Chondrocyte (in vitro differentiated cells): Measurements from ENCODE around the gene COG2. TPM values are rescaled to one million over a fixed set of nuclear protein-coding genes. Genes with fewer than 3 reads are reported as not detected.
"Not testable (repeated sequence)": the region's sequence is repeated elsewhere in the genome, so short reads cannot be mapped to it uniquely, and the experiment has no call there.

Experiments
- DNase-seq: peaks from one replicate; pipeline ENCODE4 v3.0.0; 2021; ENCODE audit warnings: mixed read lengths, low spot score
- H3K27ac Mint-ChIP-seq: one replicate; pipeline ENCODE4 v1.8.0; 2021; ENCODE audit warnings: mild to moderate bottlenecking, moderate library complexity, mixed read lengths; ENCODE audit not compliant: unreplicated experiment
- H3K27me3 Mint-ChIP-seq: 2 replicates; pipeline ENCODE4 v1.8.0; 2021; ENCODE audit warnings: low read depth, mixed read lengths
- H3K36me3 Mint-ChIP-seq: 2 replicates; pipeline ENCODE4 v1.8.0; 2021; ENCODE audit warnings: low read depth, mixed read lengths
- H3K4me1 Mint-ChIP-seq: 2 replicates; pipeline ENCODE4 v1.8.0; 2021; ENCODE audit warnings: low read depth, mild to moderate bottlenecking, mixed read lengths
- H3K4me3 Mint-ChIP-seq: one replicate; pipeline ENCODE4 v1.8.0; 2021; ENCODE audit warnings: mild to moderate bottlenecking, moderate library complexity, mixed read lengths; ENCODE audit not compliant: unreplicated experiment
- H3K9me3 Mint-ChIP-seq: 2 replicates; pipeline ENCODE4 v1.8.0; 2021; ENCODE audit warnings: low read depth, mixed read lengths
- total RNA-seq: library from RNA; stranded (reverse); gene quantifications from 3 replicates; pipeline ENCODE4 v1.2.1, GENCODE V29; 2021
- TF ChIP-seq, protein P1 (sequence below): fragments of 200-600 bp; sonication (generic); IDR thresholded peaks from 2 replicates; pipeline ENCODE4 v1.5.0; 2021; ENCODE audit warnings: antibody characterized with exemption, mild to moderate bottlenecking, moderate library complexity

COG2 gene
- total RNA-seq, 1 donor from 2014 or later = 24.1 TPM

DNA sequence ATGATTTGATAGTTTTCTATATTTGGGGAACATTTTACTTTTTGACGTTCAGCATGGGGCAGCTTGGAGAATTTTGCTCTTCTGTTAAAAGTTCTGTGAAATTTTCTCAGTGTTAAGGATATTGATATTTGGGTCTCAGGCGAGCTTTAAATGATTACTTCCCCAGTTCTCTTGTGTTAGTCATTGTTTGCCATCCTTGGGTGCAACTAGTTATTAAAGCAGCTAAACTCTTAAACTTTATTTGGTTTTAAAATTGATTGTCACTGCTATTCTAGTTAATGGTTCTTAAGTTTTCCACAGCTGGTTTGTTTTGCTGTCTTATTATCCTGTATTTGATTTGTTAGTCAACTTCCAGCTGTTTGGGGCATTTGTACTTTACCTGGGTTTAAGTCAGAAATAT, 9.0 kb downstream of the COG2 start:
- Mint-ChIP-seq H3K4me1 (peaks cover 12% of the 10 kb centered on the region), H3K9me3 (peaks cover 28% of the 10 kb centered on the region), H3K27ac (no peak overlapping the region), H3K4me3 (no peak overlapping the region), H3K36me3 (peaks cover 3% of the 10 kb centered on the region), H3K27me3 (no peaks in the 10 kb centered on the region)
- TF ChIP-seq, protein P1, sequence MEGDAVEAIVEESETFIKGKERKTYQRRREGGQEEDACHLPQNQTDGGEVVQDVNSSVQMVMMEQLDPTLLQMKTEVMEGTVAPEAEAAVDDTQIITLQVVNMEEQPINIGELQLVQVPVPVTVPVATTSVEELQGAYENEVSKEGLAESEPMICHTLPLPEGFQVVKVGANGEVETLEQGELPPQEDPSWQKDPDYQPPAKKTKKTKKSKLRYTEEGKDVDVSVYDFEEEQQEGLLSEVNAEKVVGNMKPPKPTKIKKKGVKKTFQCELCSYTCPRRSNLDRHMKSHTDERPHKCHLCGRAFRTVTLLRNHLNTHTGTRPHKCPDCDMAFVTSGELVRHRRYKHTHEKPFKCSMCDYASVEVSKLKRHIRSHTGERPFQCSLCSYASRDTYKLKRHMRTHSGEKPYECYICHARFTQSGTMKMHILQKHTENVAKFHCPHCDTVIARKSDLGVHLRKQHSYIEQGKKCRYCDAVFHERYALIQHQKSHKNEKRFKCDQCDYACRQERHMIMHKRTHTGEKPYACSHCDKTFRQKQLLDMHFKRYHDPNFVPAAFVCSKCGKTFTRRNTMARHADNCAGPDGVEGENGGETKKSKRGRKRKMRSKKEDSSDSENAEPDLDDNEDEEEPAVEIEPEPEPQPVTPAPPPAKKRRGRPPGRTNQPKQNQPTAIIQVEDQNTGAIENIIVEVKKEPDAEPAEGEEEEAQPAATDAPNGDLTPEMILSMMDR = no peak
- DNase-seq = no peak

DNA sequence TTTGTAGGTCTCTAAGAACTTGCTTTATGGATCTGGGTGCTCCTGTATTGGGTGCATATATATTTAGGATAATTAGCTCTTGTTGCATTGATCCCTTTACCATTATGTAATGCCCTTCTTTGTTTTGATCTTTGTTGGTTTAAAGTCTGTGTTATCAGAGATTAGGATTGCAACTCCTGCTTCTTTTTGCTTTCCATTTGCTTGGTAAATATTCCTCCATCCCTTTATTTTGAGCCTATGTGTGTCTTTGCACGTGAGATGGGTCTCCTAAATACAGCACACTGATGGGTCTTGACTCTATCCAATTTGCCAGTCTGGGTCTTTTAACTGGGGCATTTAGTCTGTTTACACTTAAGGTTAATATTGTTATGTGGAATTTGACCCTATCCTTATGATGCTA, 14.4 kb downstream of the COG2 start:
- H3K4me1 Mint-ChIP-seq = peaks cover 13% of the 10 kb centered on the region
- H3K9me3 Mint-ChIP-seq = peaks cover 20% of the 10 kb centered on the region
- peaks cover 10% of the 10 kb centered on the region for H3K36me3 Mint-ChIP-seq
- not testable (repeated sequence) for H3K4me3 Mint-ChIP-seq, DNase-seq, H3K27ac Mint-ChIP-seq, H3K27me3 Mint-ChIP-seq

DNA sequence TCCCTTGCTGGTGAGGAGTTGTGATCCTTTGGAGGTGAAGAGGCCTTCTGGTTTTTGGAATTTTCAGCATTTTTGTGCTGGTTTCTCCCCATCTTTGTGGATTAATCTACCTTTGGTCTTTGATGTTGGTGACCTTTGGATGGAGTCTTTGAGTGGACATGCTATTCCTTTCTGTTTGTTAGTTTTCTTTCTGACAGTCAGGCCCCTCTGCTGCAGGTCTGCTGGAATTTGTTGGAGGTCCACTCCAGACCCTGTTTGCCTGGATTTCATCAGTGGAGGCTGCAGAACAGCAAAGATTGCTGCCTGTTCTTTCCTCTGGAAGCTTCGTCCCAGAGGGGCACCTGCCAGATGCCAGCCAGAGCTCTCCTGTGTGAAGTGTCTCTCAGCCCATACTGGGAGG, 15.8 kb downstream of the COG2 start:
- H3K27me3 Mint-ChIP-seq, H3K27ac Mint-ChIP-seq, H3K4me3 Mint-ChIP-seq, DNase-seq: not testable (repeated sequence)
- Mint-ChIP-seq H3K9me3 (peaks cover 11% of the 10 kb centered on the region), H3K36me3 (peaks cover 19% of the 10 kb centered on the region), H3K4me1 (peaks cover 13% of the 10 kb centered on the region)

DNA sequence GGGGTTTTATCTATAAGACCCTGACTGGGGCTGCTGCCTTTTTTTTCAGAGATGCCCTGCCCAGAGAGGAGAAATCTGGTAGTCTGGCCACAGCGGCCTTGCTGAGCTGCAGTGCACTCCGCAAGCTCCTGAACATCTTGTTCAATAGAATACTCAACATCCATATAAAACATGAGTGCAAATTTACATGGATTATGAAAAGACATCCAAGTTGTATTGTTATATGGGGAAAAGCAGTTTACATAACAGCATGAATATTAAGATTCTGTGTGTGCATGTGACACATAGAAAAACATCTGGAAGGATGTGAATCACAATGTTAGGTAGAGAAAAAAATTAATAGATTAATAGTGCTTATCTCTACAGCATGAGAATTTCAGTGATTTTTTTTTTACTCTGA, 16.4 kb downstream of the COG2 start:
- no peak overlapping the region for H3K4me3 Mint-ChIP-seq
- no peak for DNase-seq
- TF ChIP-seq, protein P1 = no peak
- peaks cover 11% of the 10 kb centered on the region for H3K9me3 Mint-ChIP-seq
- no peaks in the 10 kb centered on the region for H3K27me3 Mint-ChIP-seq
- H3K27ac Mint-ChIP-seq = no peak overlapping the region
- peaks cover 20% of the 10 kb centered on the region for H3K36me3 Mint-ChIP-seq
- peaks cover 13% of the 10 kb centered on the region for H3K4me1 Mint-ChIP-seq

DNA sequence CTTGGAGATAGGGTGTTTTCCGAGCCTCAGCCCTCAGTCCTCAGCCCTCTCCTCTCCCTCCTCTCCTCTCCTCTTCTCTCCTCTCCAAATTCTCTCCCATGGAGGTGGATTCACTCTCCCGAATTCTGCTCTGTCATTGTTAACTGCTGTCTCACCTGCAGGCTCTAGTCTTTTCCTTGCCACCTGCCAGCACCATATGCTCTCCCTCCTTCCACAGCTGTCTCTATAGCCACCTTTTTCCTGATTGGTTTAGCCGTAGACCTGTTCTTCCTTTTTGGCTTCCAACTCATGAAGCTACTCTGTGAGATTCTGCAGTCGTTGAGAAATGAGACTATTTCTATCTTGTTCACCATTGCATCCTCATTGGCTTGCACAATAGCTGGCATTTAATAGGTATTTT, 19.7 kb downstream of the COG2 start:
- H3K4me3 Mint-ChIP-seq = no peak overlapping the region
- H3K4me1 Mint-ChIP-seq = no peaks in the 10 kb centered on the region
- TF ChIP-seq, protein P1 = no peak
- peaks cover 42% of the 10 kb centered on the region for H3K36me3 Mint-ChIP-seq
- peaks cover 2% of the 10 kb centered on the region for H3K9me3 Mint-ChIP-seq
- no peak overlapping the region for H3K27ac Mint-ChIP-seq
- no peak for DNase-seq
- H3K27me3 Mint-ChIP-seq = no peaks in the 10 kb centered on the region

DNA sequence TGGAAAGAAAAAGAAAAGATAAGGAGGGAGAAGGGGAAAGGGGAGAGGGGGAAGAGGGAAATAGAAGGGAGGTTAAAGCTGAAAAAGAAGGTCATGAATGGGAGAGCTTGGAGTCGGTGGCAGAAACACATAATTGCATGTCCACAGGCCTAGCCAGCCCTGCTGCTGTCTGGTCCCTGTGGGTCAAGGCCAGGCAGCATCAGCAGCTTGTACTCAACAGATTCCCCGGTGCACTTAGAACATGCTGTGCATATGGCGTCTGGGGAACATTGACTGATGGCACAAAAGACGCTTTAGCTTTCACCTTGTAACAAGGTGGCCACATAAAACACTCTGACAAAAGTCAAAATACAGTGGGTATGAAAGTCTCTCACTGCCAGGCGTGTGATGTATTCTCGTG, 25.9 kb downstream of the COG2 start:
- no peak overlapping the region for H3K27ac Mint-ChIP-seq
- H3K4me3 Mint-ChIP-seq = no peak overlapping the region
- no peak for DNase-seq
- no peaks in the 10 kb centered on the region for H3K27me3 Mint-ChIP-seq
- H3K4me1 Mint-ChIP-seq = no peaks in the 10 kb centered on the region
- peaks cover 47% of the 10 kb centered on the region for H3K36me3 Mint-ChIP-seq
- TF ChIP-seq, protein P1 = no peak
- no peaks in the 10 kb centered on the region for H3K9me3 Mint-ChIP-seq
